LNCAP (cell line): ENCODE results near the gene TOR4A.

Experiments
- TF ChIP-seq, protein P1 (sequence below): fragments of 450-650 bp; IDR thresholded peaks from 2 replicates; pipeline ENCODE4 v1.5.1; 2017; ENCODE audit warnings: mild to moderate bottlenecking

Gene TOR4A

DNA sequence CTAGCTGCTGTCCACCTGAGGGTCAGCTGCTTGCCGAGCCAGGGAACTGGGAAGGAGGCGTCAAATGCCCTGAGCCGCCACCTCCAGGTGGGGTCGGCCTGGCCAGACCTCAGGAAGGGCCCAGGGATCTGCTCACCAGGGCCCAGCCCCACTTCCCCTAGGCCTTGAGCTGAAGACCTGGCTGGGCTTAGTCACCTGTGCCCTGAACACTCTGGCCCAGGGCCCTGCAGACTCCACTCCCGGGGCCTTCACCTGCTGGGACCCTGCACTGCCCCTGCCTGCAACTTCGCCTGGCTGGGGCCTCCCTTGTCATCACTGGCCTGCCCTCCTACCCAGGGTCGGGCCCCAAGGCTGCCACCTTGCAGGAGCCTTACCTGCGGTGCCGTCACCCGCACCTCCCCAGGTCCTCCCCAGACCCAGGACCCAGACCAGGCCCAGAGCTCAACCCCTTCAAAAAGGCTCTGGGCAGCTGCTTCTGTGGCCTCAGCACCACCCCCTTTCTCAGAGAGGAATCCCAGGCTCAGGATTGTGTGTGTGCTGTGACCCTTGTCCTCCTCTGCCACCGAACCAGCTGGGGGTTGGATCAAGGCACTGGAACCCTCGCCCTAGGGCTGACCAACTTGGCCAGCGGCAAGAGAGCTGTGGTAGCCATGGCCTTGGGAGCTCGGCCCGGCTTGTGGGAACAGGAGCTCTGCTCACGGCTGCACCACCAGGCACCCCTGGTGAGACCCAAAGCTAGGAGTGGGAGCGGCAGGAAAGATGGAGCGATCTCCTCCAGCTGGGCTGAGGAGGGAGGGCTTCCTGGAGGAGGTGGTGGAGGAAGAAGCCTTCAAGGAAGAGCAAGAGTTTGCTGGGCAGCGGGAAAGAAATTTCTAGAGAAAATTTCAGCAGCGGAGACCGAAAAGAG lies 23.6 kb upstream of the TOR4A start:
- TF ChIP-seq, protein P1, sequence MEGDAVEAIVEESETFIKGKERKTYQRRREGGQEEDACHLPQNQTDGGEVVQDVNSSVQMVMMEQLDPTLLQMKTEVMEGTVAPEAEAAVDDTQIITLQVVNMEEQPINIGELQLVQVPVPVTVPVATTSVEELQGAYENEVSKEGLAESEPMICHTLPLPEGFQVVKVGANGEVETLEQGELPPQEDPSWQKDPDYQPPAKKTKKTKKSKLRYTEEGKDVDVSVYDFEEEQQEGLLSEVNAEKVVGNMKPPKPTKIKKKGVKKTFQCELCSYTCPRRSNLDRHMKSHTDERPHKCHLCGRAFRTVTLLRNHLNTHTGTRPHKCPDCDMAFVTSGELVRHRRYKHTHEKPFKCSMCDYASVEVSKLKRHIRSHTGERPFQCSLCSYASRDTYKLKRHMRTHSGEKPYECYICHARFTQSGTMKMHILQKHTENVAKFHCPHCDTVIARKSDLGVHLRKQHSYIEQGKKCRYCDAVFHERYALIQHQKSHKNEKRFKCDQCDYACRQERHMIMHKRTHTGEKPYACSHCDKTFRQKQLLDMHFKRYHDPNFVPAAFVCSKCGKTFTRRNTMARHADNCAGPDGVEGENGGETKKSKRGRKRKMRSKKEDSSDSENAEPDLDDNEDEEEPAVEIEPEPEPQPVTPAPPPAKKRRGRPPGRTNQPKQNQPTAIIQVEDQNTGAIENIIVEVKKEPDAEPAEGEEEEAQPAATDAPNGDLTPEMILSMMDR = no peak

DNA sequence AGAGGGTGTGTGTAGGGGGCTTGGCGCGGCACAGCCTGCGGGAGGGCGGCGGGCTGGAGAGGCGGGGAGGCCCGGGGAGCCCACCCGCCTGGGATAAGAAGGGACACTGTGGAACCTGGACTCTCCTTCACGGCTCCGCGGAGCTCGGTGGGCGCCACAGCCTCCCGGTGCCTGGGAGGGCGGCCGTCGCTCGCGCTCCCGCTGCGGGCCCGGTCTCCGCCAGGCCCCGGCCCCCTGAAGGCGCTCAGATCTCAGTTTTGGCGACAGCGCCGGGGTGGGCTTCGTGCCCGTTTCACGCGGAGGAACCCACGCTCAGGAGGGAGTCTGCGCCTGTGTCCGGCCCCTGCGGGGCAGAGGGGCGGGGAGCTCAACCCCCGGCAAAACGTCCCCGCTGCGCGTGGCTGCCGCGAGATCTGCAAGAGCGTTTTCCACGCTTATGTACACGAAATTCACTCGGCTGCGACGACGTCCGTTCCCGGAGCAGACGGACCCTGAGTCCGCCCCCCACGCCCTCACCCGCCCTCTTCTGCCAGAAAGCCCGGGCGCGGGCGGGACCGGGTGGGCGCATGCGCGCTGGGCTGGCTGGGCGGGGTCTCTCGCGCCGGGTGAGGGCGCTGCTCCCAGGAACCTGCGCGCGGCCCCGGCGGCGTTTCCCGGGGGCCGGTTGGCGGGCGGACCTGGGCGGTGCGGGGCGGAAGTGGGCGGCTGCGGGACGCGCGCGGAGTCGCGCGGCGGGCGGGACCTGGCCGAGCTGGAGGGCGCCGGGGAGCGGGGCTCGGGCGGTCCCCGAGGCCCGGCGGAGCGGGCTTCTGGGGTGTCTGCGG lies 22.7 kb upstream of the TOR4A start, which contains the start of gene NELFB:
Gene NELFB, plus strand, starts transcription at position 704 of the 824 bp plus-strand sequence.
- TF ChIP-seq, protein P1 = no peak

DNA sequence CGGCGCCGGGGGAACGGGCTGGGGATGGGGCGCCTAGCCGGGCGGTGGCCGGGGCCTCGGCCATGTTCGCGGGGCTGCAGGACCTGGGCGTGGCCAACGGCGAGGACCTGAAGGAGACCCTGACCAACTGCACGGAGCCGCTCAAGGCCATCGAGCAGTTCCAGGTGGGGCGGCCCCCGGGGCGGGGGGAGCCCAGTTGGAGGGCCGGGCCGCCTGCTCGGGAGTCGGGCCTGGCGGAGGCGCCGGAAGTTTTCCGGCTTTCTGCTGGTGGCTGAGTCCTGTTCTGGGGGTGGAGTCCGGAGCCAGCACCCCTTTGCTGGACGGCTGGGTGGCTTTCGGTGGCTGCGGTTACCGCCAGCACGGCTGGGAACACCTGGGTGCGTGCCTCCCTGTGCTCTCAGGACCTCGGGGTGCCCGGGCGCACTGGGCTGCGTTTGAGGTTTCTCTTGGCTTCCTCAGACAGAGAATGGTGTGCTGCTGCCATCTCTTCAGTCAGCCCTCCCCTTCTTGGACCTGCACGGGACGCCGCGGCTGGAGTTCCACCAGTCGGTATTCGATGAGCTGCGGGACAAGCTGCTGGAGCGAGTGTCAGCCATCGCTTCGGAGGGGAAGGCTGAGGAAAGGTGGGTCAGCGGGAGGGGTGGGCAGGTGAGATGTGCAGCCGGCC lies 21.9 kb upstream of the TOR4A start:
- TF ChIP-seq, protein P1 = no peak

DNA sequence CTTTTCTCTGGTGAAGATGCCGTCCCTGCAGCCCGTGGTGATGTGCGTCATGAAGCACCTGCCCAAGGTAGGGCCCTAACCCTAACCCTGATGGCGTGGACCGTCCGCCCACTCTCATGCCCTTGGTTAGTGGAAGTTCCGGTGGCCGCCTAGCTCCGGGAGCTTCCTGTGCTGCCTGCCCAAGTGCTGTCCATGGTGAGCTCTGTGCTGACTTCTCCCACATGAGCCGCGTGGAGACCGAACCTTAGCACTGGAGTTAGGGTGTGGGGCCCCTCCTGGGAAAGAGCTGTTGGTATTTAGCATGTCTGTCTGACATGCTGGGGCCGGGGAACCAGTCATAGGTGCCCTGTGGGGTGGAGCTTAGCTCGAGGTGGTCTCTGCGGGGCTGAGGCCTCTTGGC lies 21.2 kb upstream of the TOR4A start:
- TF ChIP-seq, protein P1 = no peak

DNA sequence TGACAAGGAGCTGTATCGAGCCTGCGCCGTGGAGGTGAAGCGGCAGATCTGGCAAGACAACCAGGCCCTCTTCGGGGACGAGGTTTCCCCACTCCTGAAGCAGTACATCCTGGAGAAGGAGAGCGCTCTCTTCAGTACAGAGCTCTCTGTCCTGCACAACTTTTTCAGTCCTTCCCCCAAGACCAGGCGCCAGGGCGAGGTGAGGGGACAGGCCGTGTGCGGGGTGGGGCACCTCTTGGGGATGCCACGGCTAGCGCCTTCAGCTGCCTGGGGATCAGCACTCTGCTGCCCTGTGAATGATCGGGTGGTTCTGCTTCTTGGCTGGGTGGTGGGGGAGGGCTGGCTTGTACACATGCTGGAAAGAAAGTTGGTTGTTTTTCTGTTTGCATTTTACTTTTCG lies 20.7 kb upstream of the TOR4A start:
- TF ChIP-seq, protein P1 = no peak

DNA sequence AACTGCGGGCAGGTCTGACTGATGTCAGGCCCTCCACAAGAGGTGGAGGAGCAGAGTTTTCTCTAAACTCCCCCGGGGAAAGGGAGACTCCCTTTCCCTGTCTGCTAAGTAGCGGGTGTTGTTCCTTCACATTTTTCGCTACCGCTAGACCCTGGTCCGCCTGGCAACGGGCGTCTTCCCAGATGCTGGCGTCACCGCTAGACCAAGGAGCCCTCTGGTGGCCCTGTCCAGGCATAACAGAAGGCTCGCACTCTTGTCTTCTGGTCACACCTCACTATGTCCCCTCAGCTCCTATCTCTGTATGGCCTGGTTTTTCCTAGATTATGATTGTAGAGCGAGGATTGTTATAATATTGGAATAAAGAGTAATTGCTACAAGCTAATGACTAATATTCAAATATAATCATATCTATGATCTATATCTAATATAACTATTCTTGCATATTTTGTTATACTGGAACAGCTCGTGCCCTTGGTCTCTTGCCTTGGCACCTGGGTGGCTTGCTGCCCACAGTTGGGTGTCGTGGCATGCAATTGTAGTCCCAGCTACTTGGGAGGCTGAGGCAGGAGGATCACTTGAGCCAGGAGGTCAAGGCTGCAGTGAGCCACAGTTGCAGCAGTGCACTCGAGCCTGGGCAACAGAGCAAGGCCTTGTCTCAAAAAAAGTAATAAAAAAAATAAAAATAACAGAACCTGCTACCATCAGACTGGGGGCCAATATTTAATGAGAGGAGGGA lies 15.2 kb upstream of the TOR4A start:
- TF ChIP-seq, protein P1 = peak; percentile 54

DNA sequence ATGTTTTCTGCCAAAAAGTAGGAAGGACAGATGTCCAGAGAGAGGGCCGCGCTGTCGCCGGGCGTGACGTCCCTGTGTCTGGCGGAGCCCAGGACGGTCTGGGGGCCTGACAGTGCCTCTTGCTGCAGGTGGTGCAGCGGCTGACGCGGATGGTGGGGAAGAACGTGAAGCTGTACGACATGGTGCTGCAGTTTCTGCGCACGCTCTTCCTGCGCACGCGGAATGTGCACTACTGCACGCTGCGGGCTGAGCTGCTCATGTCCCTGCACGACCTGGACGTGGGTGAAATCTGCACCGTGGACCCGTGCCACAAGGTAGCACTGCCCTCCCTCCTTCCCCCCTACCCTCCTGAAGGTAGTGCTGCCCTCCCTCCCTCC lies 14.6 kb upstream of the TOR4A start:
- TF ChIP-seq, protein P1 = no peak
